HG03457 (cell line): Measurements from ENCODE around the gene MSX1.
"Not testable (repeated sequence)": the region's sequence is repeated elsewhere in the genome, so short reads cannot be mapped to it uniquely, and the experiment has no call there.

ENCODE experiments used
- ATAC-seq: cut with Tn5 transposase; IDR thresholded peaks from one replicate; pipeline ENCODE4 v1.9.1; 2021; ENCODE audit warnings: moderate number of reproducible peaks; ENCODE audit not compliant: unreplicated experiment

The MSX1 gene

DNA sequence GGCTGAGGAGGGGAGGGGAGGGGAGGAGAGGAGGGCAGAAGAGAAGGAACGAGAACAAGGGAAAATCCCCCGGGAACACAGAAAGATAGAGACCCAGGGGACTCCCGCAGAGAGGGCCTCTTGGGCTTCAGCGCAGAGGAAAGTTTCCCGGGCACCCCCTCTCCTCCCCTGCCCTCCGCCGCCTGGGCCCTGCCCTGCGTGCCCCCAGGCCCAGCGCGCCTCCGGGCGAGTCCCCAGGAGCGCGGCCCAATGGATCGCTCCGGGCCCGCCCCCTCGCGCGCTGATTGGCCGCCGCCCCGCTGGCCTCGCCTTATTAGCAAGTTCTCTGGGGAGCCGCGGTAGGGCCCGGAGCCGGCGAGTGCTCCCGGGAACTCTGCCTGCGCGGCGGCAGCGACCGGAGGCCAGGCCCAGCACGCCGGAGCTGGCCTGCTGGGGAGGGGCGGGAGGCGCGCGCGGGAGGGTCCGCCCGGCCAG is at the start of gene MSX1:
MSX1 (plus strand) TSS at position 341 of the 474 bp plus-strand sequence. CDS start 235 bp downstream, outside the sequence.
- peak; percentile 85 for ATAC-seq

DNA sequence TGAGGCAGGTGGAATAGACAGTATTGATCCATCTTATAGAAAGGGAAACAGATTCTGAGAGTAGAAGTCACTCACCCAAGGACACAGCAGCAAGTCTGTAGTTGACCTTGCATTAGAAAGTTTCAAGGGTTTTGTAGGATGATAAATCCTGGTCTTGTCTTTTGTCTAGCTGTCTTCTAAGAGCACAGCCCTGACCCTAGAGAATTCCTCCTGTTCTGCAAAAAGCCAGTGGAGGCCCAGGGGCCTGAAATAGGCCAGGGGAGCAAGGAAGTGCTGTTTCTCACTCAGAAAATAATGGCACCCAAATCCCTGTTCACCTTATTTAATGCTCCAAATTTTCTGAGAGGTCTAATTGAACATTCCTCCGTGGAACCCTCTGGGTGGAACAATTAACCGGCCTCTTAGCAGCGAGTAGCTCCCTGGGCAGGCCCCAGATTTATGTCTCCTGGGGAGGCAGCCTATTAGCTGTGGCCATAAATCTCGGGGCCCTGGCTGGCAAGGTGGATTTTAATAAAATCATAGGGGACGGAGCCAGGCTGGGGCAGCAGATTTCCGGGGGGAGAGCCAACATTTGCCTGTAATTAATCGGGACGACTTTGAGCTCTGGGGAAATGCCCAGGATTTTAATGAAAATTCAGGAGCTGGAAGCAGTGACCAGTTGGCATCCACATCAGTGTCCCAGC is 49.2 kb upstream of the MSX1 start:
- no peak for ATAC-seq

DNA sequence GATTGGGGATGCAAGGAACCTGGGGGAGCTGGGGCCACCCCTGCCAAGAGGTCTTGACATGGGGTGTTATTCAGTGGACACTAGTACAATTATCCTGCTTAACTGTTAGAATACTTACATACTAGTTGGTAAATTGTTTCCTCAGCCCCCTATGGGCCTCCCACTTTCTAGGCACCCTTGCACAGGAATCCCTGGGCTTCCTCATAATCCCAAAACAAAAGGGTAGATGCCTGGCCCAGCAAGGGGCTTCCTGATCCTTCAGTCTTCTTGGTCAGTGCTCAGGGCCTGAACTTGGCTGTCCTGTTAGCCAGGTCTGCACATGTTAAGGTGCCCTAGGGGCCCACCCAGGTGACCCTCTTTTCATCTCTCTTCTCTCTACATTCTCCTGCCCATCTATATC is 48.7 kb upstream of the MSX1 start:
- ATAC-seq, result no peak

DNA sequence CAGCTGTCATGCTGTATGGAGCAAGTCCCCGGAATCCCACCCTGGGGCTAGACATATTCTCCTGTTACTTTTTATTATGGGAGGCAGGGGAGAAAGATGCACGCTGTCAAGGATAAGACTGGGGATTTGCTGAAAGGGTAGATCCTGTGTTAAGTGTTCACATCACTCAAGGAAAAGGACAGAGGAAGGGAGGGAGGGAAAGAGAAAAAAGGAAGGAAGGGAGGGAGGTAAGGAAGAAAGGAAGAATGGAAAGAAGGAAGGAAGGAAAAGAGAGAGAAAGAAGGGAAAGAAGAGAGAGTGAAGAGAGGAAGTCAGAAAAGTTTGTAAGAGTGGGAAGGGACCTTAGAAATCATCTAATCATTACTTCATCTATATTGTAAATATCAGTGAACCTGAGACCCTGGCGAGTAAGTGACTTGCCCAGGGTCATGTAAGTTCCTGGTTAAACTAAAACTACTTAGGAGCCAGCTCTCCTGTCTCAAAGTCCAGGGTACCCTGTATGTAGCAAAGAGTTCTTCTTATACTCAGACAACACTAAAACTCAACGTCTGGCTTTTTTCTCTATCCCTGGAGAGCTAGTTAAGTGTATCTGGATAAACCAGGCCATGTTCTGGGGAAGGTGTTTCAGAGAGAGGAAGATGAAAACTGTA is 47.2 kb upstream of the MSX1 start:
- ATAC-seq, result no peak

DNA sequence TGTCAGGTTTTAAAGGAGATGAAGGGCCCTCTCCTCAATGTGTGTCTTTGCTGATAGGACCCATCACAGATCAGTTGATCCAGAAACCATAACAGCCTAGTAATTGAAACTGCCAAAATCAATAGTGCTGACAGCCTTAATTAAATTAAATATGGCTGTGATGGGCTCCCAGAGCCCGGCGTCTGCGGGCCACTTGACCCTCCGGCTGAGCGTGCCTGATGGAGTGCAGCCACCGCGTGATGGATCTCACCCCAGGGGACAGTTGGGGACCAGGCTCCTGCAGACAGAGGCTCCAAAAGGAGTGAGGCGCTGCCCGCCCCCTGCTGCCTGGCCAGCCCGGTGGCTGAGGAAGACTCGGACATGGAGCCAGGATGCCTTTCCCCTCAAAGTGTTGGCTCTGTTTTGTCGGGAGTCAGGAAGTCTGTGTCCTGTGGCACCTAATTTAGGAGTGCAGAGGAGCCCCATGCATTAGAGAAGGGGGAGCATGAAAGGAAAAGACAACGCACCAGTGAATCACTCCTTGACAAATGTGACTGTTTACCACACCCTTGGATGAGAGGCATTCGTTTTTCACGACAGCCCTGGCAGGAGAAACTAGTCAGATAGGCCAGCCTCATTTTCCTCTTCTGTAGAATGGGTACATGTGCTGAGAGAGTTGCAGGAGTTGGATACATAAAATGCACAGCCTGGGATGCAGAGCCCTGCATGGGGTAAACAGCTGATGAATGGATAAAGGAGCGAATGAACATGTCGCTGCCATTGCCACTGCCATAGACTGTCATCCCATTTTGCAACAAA is 40.9 kb upstream of the MSX1 start:
- no peak for ATAC-seq

DNA sequence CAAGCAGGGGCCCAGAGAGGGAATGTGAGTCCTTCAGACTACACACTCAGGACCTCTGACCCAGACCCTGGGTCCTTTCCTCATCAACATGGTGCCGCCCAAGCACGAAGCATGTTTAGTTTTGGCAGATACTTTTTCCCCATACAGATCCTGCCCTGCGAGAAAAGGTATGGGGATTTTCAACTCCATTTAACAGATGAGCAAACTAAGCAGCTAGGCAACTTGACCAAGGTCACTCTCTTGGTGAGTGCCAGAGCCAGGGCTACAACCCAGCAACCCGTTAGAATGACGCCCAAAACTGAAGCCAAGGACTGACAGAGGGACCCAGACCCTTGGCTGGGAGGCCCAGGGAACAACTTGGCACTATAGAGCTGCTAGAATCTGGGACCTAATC is 40.3 kb upstream of the MSX1 start:
- ATAC-seq, result no peak

DNA sequence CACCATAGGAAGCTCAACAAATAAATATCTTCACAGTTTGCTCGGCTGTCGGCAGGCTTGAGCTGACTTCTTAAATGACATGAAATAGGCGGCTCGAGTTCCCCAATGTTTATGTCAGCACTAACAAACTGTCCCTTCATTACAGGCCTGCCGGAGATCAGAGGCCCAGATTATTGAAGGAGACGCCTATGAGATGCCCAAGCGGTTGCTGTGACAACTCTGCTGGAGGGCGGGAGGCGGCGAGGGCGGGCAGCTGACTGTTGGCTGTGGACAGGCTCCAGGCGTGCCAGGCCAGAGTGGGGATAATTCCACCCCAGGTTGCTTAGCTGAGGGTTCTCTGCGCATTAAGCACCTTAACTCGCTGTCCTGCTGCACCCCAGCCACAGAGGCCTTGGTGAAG is 39.2 kb upstream of the MSX1 start:
- no peak for ATAC-seq

DNA sequence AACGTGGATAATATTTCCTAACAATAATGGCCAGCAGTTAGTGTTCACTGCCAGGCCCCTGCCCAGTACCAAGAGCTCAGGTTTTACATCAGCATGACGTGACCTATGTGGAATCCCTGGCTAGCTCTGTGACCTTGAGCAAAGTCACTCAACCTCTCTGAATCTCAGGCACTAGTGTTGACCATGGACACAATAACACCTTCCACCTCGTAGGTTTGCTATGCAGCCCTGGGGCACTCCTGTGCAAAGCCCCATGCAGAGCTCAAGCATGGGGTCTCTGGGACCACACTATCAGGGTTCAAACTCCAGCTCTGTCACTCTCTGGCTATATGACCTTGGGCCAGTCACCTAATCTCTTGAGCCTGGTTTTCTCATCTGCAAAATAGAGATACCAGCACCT is 38.7 kb upstream of the MSX1 start:
- ATAC-seq, result no peak

DNA sequence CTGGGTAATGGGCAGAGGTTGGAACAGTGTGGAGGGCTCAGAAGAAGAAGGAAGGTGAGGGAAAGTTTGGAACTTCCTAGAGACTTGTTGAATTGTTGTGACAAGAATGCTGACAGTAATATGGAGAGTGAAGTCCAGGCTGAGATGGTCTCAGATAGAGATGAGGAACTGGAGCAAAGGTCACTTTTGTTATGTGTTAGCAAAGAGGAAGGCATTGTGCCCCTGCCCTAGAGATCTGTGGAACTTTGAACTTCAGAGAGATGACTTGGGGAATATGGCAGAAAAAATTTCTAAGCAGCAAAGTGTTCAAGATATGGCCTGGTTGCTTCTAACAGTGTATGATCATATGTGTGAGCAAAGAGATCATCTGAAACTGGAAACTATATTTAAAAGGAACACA is 37.9 kb upstream of the MSX1 start:
- no peak for ATAC-seq

DNA sequence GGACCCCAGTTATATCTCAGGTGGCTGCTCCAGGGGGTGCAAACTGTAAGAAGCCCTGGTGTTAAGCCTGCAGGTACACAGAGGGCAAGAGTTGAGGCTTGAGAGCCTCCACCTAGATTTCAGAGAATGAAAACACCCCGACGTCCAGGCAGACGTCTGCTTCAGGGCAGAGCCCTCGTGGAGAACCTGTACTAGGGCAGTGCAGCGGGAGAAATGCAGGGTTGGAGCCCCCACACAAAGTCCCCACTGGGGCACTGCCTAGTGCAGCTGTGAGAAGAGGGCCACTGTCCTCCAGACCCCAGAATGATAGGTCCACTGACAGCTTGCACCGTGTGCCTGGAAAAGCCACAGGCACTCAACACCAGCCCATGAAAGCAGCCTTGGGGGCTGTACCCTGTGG is 37.2 kb upstream of the MSX1 start:
- not testable (repeated sequence) for ATAC-seq

DNA sequence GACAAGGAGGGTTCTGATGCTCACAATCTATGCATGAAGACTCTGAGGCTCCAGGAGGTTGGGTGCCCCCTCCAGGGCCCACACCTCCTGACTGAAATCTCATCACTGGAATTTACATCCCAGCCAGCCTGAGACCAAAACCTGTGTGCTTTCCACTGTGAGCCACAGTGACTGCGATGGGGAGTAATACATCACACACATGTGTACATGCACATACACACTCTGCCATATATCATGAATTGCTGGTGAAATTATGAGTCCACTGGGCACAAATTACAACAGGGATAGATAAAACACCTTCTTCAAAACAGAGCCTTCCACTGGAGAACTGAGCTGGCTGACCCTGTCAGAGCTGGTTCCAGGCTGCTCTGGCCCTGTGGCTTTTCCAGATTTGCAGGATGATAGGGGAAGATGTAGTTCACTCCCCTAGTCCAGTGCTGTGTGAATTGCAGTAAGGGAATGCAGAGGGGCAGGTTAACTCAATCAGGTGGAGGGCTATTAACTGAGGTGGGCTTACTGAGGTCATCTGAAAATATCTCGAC is 35.8 kb upstream of the MSX1 start:
- no peak for ATAC-seq

DNA sequence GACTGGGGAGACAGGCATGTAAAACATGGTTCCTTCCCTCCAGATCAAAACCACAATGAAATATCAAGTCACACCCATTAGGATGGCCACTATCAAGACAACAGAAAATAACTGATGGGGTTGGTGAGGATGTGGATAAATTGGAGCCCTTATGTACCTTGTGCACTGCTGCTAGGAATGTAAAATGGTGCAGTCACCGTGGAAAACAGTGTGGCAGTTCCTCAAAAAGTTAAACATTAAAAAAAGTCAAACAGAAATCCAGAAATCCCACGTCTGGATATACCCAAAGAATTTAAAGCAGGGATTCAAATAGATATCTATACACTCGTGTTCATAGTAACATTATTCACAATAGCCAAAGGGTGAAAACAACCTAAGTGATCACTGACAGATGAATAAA is 35.2 kb upstream of the MSX1 start:
- ATAC-seq, result no peak

DNA sequence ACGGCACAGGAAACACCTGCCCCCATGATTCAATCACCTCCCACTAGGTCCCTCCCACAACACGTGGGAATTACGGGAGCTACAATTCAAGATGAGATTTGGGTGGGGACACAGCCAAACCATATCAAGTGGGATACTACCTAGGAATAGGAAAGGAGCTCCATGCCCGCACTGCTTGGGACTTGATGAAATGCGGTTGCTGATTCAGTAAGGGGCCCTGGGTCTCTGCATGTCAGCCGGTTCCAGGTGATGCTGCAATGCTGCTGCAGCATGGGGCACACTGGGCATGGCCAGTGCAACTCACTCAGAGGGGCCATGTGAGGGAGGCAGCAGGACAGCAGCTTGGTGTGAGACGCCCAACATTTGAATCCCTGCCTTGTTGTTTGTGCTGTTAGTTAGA is 34.0 kb upstream of the MSX1 start:
- ATAC-seq, result no peak

DNA sequence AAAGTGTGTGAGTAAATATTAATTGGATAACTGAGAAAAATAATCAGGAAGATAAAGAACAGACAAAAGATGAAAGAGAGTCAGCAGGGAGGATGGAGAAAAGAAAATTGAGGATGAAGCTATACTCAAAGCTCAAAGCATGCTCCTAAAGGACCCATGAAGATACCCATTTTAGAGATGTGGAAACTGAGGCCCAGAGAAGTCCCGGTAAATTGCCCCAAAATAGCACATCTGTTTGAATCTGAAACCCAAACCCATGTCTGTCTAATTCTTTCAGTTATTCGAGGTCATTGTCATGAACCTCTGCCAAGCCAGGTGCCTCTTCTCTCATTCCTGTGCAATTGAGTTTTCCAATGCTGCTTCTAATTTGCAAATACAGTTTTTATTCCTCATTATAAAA is 29.6 kb upstream of the MSX1 start:
- no peak for ATAC-seq

DNA sequence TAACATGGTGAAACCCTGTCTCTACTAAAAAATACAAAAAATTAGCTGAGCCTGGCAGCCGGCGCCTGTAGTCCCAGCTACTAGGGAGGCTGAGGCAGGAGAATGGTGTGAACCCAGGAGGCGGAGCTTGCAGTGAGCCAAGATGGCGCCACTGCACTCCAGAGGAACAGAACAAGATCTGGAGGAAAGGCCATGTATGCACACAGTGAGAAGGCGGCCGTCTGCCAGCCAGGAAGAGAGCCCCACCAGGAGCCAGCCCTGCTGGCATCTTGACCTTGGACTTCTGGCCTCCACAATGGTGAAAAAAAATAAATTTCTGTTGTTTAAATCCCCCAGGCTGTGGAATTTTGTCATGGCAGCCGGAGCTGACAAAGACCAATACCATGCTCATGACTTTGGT is 28.2 kb upstream of the MSX1 start:
- no peak for ATAC-seq

DNA sequence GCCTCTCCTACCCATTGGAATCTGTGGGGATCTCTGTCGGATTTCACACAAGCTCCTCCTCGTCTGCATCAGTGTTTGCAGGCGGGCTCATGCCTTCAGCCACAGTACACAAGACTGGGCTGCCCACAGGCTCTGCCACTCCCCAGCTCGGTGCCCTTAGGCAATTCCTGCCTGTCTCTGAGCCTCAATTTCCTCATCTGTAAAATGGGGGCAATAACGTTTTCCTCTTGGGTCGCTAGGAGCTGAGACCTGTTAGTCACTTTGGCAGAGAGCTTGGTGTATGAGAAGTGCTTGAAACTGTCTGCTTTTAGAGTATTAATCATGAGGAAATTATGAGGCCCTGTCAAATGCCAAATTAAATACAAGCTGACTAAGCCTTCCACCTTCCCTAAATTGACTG is 27.6 kb upstream of the MSX1 start:
- no peak for ATAC-seq

DNA sequence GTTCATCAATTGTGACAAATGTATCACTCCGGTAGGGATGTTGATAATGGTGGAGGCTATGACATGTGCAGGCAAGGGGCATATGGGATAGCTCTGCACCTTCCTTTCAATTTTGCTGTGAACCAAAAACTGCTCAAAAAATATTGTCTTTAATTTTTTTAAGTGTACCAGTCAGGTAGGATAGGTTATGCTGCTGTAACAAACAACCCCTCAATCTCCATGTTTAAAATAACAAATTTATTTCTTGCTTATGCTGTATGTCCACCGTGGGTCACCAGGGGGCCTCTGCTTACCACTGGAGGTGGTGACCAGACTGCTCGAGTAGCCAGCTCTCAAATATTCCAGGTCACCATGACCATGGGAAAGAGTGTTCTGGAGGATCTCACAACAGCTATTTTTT is 23.4 kb upstream of the MSX1 start:
- no peak for ATAC-seq

DNA sequence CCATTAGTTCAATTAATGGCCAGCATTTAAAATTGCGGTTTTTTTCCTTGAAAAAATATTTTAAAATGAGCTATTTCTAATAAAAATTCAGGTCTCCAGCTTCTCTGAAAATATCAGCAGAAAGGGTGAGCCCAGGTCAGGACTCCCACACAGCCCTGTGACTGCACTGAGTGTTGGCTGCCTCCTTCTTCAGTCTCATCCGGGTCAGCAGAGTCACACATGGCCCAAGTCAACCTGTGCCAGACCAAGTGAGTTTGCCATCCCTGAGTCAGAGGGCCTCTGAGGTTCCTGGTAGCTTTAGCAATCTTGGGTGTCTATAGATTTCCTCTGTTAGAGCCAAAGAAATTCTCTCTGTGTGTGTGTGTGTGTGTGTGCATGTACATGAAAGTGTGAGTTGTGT is 22.1 kb upstream of the MSX1 start:
- no peak for ATAC-seq

DNA sequence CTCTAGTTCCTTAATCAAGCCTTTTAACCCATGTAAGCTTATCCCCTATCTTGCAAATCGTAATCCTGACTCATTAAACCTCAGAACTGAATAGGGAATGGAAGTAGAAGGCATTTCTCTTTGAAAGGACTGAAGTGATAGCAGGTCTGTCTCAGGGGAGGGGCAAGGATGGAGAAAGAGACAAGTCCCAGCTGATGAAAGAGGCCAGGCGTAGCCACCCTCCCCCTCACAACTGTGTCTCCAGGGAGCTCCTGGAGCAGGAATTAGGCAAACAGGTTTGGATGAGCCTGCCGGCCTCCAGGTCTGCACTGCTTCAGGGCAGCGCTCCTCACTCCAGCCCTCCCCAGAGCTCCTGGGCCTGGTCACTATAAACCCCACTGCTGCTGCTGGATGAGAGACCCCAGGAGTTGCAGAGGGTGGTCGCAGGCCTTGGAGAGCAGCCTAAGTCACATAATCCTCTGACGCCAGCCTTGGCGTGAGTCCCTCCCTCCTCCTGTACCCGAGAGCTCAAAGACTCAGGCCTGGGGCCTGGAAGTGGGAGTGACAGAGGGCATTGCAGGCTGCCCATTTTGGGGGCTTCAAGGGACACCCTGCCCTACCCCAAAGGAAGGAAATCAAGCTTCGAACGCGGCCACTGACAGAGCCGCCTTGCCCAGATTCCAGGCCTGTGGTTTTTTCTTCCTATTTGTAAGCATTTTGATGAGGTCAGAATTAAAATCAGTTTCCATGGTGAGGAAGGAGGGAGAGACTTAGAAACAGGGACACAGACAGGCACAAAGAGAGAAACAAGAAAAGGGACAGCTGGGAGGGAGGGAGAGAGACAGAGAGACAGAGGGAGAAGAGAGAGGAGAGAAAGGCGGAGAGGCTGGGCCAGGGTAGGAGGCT is 21.2 kb upstream of the MSX1 start:
- ATAC-seq, result no peak

DNA sequence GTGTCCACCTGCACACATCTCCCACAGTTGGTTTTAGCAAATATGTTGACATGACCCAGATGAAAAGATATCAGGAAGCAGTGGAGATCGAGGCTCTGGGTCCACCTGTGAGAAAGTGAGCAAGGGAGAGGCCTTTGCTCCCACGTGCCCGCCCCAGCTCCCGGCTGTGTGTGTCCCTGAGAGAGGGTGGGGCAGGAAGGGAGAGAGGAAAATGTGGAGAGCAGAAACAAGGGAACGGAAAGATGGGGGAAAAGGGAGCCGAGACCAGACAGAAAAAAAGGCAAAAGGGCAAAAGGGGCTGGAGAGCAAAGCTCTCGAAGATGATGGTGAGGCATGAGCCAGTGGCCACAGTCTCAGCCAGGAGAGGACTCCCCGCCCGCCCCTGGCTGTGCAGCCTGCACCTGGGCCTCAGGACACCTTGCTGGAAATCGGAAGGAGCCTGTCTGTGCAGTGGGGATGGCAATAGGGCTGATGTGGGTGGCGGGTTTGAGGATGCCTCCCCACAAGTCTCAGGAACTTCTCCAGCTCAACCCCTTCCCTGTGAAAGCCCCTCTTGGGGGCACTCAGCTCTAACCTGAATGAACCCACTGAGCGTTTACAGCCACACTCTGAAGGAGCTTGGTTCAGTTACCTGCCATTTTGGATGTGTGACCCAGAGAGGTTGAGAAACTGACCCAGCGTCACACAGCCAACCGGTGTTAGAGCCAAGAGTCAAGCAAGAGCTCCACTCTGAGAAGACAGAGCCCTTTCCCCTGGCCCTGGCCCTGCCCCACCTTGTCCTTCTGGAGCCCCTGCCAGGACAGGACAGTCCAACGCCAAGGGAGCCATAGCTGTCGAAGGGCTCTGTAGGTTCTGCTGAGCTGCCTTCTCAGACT is 20.3 kb upstream of the MSX1 start:
- no peak for ATAC-seq
